ENCODE data around the gene C2orf49. TPM values are rescaled to one million over a fixed set of nuclear protein-coding genes. Genes with fewer than 3 reads are reported as not detected.

Gene C2orf49
- total and polyA plus RNA-seq, 2 of the 8 experiments (the other 6 are each of a cell fraction or from before 2014, with no cell fraction given): 5.6 to 19.9 TPM

- TF ChIP-seq GTF2F1 (IDR thresholded peaks at IDR 0.05; ENCODE audit: borderline replicate concordance, low read depth, low read length) (no peak), EP300 (IDR thresholded peaks at IDR 0.05; ENCODE audit: borderline replicate concordance in 1 of 2, low read depth in 2 of 2, low read length in 2 of 2) (no peak), SUZ12 (IDR thresholded peaks at IDR 0.05; ENCODE audit: low read length) (no peak)
Measured at GRCh38 chr2:105309147-105309545, 28.2 kb upstream of the C2orf49 start (continued).

All from H1 (cell line).